Activated CD8-positive, alpha-beta memory T cell treated with anti-CD3 and anti-CD28 coated beads, Interleukin-2, amount 10 ng/mL, durations not matched to agents 7 days and 5 days (primary cell): ENCODE data around the gene ITSN1. TPM values are rescaled to one million over a fixed set of nuclear protein-coding genes. Genes with fewer than 3 reads are reported as not detected.
"Not testable (repeated sequence)": the region's sequence is repeated elsewhere in the genome, so short reads cannot be mapped to it uniquely, and the experiment has no call there.

Experiments
- ATAC-seq: fragments of 150-1000 bp; cut with Tn5 transposase; one replicate; pipeline ENCODE4 v1.10.0; 2021; ENCODE audit warnings: moderate library complexity
- CTCF ChIA-PET: fragments of 350-600 bp; sonication (Branson Sonifier 250); formaldehyde crosslinking; loops from one replicate; lab custom pipeline; 2021; ENCODE audit warnings: antibody characterized with exemption; lab: Charles Lee
- DNase-seq: peaks from one replicate; pipeline ENCODE4 v3.0.0-alpha.2; 2020
- H3K27ac Mint-ChIP-seq: one replicate; pipeline ENCODE4 v1.8.0; 2021; ENCODE audit warnings: mild to moderate bottlenecking, mixed read lengths
- H3K27me3 Mint-ChIP-seq: one replicate; pipeline ENCODE4 v1.8.0; 2021; ENCODE audit warnings: mixed read lengths
- H3K36me3 Mint-ChIP-seq: one replicate; pipeline ENCODE4 v1.8.0; 2021; ENCODE audit warnings: mild to moderate bottlenecking, mixed read lengths
- H3K4me1 Mint-ChIP-seq: one replicate; pipeline ENCODE4 v1.8.0; 2021; ENCODE audit warnings: mixed read lengths
- H3K4me3 Mint-ChIP-seq: one replicate; pipeline ENCODE4 v1.8.0; 2021; ENCODE audit warnings: mild to moderate bottlenecking, moderate library complexity, mixed read lengths
- H3K9me3 Mint-ChIP-seq: one replicate; pipeline ENCODE4 v1.8.0; 2022; ENCODE audit warnings: low read depth, mixed read lengths
- total RNA-seq, 2 experiments: library from RNA; stranded (reverse); gene quantifications; one replicate each; pipeline ENCODE4 v1.2.3, GENCODE V29; 2021

The ITSN1 gene
- total RNA-seq, 2 experiments from 2014 or later: 2.0 to 3.9 TPM

- no peak for DNase-seq
Observed at GRCh38 chr21:33858667-33859372, 216.5 kb downstream of the ITSN1 start.

DNA sequence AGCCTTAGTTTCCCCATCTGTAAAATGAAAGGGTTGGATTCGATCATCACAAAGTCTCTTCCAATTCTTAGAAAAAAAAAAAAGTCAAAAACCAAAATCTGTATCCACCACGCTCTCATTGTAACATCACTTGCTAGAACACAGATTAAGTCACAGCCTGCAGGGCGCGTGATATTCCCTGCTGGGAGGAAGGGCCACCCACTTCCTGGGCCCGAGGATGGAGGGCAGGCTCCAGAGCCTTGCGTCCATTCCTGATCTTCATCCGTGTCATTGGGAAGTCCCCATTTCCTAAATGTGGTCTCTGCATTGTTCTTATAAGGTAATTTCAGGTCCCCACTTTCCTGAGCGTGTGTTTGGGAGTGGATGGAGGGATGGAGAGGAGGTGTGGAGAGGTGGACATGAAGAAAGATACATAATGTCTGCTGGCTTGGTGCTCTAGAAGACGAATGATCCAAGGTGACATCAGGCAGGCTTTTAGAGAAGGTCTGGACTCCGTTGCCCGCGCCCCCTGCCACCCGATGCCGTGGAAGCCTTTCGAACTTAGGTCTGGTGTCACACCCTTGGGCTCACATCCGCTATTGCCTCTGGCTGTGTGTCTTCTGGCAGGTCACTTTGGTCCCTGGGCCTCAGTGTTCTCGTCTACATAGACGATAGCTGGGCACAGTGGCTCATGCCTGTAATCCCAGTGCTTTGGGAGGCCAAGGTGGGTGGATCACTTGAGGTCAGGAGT, 217.2 kb downstream of the ITSN1 start:
- H3K4me3 Mint-ChIP-seq: no peak overlapping the region
- H3K9me3 Mint-ChIP-seq: no peaks in the 10 kb centered on the region
- peaks cover 4% of the 10 kb centered on the region for H3K27me3 Mint-ChIP-seq

More at GRCh38 chr21:33858667-33859372, 216.5 kb downstream of the ITSN1 start:
- Mint-ChIP-seq H3K27ac (no peak overlapping the region), H3K9me3 (no peaks in the 10 kb centered on the region), H3K27me3 (peaks cover 4% of the 10 kb centered on the region), H3K36me3 (no peaks in the 10 kb centered on the region), H3K4me1 (no peaks in the 10 kb centered on the region), H3K4me3 (no peak overlapping the region)
- CTCF ChIA-PET: no interaction called here
- no peak for ATAC-seq

DNA sequence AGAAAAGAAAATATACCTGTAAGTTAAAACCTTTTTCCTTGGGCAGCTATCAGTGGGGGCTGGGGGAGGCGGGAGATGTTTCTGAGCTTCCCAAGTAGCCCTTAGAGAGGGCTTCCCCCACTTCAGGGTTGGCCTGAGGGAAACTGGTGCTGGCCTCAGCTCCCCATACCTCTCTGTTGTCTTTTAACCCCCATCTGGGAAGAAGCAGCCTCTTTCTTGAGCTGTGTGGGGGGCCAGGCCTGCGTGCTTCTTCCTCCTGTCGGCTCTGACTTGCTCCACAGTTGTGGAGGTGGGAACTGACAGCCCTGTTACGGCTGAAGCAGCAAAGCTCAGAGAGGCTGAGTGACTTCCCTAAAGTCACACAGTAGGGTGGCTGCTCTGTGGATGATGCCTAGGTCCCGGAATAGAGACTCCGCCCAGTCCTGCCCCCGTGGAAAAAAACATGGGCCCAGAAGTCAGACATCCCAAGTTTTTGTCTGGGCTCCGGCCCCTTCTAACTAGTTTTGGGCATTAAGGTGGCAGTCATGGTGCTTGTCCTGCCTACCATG, 218.1 kb downstream of the ITSN1 start:
- DNase-seq (no peak), ATAC-seq (no peak)
- no peaks in the 10 kb centered on the region for H3K36me3 Mint-ChIP-seq
- no peak overlapping the region for H3K27ac Mint-ChIP-seq
- no peaks in the 10 kb centered on the region for H3K9me3 Mint-ChIP-seq
- H3K4me1 Mint-ChIP-seq: no peaks in the 10 kb centered on the region
- H3K4me3 Mint-ChIP-seq: no peak overlapping the region
- H3K27me3 Mint-ChIP-seq: peaks cover 5% of the 10 kb centered on the region
- CTCF ChIA-PET: interaction anchor here (0.6 kb wide), 1 partner anchor 12 kb away, joined by 3 read pairs; no protein-coding TSS in a partner anchor

More for the DNA sequence above, 217.2 kb downstream of the ITSN1 start:
- no peak for ATAC-seq
- Mint-ChIP-seq H3K4me1 (no peaks in the 10 kb centered on the region), H3K27ac (no peak overlapping the region), H3K36me3 (no peaks in the 10 kb centered on the region)
- DNase-seq: no peak
- CTCF ChIA-PET: interaction anchor here (0.6 kb wide), 1 partner anchor 13 kb away, joined by 3 read pairs; no protein-coding TSS in a partner anchor

DNA sequence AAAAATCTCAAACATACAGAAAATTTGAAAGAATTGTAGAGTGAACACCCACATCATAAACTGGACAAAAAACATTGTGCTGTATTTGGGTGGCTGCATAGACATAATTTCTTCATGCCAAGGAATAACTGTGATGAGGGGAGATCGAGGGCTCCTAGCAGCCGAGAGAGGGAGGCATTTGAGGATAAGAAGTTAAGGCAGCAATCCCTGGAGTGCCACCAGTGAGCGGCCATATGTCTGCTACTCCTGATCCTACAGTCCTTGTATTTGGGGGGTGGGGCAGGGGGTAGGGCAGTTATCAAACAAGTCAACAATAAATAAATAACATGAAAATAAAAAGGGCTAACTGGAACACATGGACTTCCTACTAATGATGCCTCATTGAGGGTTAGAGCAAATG, 218.8 kb downstream of the ITSN1 start:
- Mint-ChIP-seq H3K9me3 (no peaks in the 10 kb centered on the region), H3K4me1 (no peaks in the 10 kb centered on the region), H3K27ac (no peak overlapping the region), H3K36me3 (no peaks in the 10 kb centered on the region), H3K27me3 (peaks cover 5% of the 10 kb centered on the region), H3K4me3 (no peak overlapping the region)
- ATAC-seq (no peak), DNase-seq (no peak)
- CTCF ChIA-PET: no interaction called here

DNA sequence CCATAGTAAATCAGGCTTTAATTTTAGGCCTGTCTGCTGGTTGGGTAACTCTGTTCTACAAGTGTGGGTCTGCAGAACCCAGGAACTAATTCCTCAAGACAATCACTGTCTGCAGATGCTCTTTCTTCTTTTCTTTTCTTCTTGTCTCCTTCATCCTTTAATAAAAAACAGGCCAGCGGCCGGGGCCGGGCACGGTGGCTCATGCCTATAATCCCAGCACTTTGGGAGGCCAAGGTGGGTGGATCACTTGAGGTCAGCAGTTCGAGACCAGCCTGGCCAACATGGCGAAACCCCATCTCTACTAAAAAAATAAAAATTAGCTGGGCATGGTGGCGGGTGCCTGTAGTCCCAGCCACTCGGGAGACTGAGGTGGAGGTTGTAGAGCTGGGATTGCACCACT, 220.9 kb downstream of the ITSN1 start:
- CTCF ChIA-PET, ATAC-seq, DNase-seq, H3K36me3 Mint-ChIP-seq, H3K9me3 Mint-ChIP-seq, H3K4me1 Mint-ChIP-seq, H3K4me3 Mint-ChIP-seq, H3K27ac Mint-ChIP-seq: not testable (repeated sequence)
- H3K27me3 Mint-ChIP-seq: peaks cover 12% of the 10 kb centered on the region

- H3K27ac Mint-ChIP-seq: no peak overlapping the region
- peaks cover 2% of the 10 kb centered on the region for H3K4me1 Mint-ChIP-seq
- H3K9me3 Mint-ChIP-seq: no peaks in the 10 kb centered on the region
- CTCF ChIA-PET: no interaction called here
- H3K27me3 Mint-ChIP-seq: peaks cover 12% of the 10 kb centered on the region
- DNase-seq (no peak), ATAC-seq (no peak)
- no peak overlapping the region for H3K4me3 Mint-ChIP-seq
- no peaks in the 10 kb centered on the region for H3K36me3 Mint-ChIP-seq
Observed at GRCh38 chr21:33864150-33864549, 221.8 kb downstream of the ITSN1 start.

DNA sequence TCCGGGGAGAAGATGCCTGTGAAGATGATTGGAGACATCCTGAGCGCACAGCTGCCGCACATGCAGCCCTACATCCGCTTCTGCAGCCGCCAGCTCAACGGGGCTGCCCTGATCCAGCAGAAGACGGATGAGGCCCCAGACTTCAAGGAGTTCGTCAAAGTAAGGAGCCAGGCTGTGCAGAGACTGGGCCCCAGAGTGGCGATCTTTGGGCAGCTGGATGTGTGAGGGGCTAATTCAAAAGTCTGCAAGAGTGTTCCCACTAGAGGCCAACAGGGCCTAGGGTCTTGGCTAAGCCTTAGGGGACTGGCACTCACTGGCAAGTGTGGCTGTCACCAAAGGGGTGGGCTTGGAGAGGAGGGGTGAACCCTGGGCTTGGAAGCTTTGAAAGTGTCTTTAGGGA, 222.9 kb downstream of the ITSN1 start:
- Mint-ChIP-seq H3K9me3 (no peaks in the 10 kb centered on the region), H3K36me3 (no peaks in the 10 kb centered on the region), H3K27me3 (peaks cover 16% of the 10 kb centered on the region), H3K4me3 (no peak overlapping the region), H3K27ac (no peak overlapping the region), H3K4me1 (peaks cover 2% of the 10 kb centered on the region)
- no peak for DNase-seq
- no peak for ATAC-seq
- CTCF ChIA-PET: no interaction called here

DNA sequence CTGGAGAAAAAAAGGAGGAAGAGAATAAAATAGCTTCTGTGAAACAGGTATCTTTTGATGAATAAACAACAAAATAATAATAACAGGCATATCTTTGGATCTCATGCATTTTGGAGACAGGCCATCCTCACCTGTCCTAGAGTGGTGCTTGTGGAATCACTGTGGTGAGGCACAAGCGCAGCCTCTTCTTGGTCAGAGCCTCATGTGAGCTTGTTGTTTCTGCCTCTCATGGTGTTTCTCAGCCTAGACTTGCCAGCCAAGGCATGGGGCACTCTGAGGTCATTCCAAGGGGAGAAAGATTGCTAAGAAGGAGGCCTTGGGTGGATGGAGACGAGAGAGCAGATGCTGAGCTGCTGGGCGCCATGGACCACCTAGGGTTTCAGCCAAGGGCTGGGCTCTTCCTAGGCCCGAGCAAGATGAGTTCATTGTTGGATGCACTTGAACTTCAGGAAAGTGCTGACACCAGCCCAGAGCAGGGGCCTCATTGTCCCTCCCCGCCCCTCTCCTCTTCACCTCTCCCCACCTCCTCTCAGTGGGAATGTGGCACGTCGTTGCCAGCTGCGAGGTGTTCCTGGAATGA, 223.8 kb downstream of the ITSN1 start:
- DNase-seq (no peak), ATAC-seq (no peak)
- H3K27me3 Mint-ChIP-seq: peaks cover 17% of the 10 kb centered on the region
- H3K4me1 Mint-ChIP-seq: peaks cover 2% of the 10 kb centered on the region
- no peak overlapping the region for H3K27ac Mint-ChIP-seq
- H3K4me3 Mint-ChIP-seq: no peak overlapping the region
- H3K36me3 Mint-ChIP-seq: no peaks in the 10 kb centered on the region
- no peaks in the 10 kb centered on the region for H3K9me3 Mint-ChIP-seq
- CTCF ChIA-PET: no interaction called here

DNA sequence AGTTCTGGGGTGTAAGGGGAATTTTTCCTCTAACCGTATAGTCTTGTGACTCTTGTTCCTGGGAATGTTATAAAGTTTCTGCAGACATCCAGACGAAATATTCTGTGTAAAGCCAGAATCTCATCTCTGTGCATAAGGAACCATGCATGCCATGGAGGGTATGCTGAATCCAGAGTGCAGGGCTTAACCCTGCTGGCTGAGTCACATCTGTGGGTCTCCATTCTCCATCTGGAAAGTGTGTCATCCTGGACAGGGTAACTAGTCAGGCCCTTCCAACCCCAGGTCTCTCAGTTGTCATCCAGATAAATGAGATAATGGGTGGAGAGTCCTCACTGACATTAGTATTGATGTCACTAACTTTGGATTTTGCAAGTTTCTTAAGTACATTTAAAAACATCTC, 224.5 kb downstream of the ITSN1 start:
- H3K36me3 Mint-ChIP-seq: no peaks in the 10 kb centered on the region
- H3K9me3 Mint-ChIP-seq: no peaks in the 10 kb centered on the region
- no peak overlapping the region for H3K27ac Mint-ChIP-seq
- no peak overlapping the region for H3K4me3 Mint-ChIP-seq
- CTCF ChIA-PET: no interaction called here
- peaks cover 17% of the 10 kb centered on the region for H3K27me3 Mint-ChIP-seq
- DNase-seq (no peak), ATAC-seq (no peak)
- peaks cover 2% of the 10 kb centered on the region for H3K4me1 Mint-ChIP-seq

- peak overlapping the region; percentile 20 for H3K4me3 Mint-ChIP-seq
- peaks cover 15% of the 10 kb centered on the region for H3K27me3 Mint-ChIP-seq
- H3K27ac Mint-ChIP-seq, H3K9me3 Mint-ChIP-seq, CTCF ChIA-PET, ATAC-seq, DNase-seq, H3K4me1 Mint-ChIP-seq, H3K36me3 Mint-ChIP-seq: not testable (repeated sequence)
Observed at GRCh38 chr21:33867868-33868267, 225.6 kb downstream of the ITSN1 start.

- Mint-ChIP-seq H3K27me3 (peaks cover 15% of the 10 kb centered on the region), H3K36me3 (no peaks in the 10 kb centered on the region), H3K4me1 (peaks cover 2% of the 10 kb centered on the region), H3K27ac (no peak overlapping the region), H3K9me3 (no peaks in the 10 kb centered on the region), H3K4me3 (no peak overlapping the region)
- no peak for ATAC-seq
- CTCF ChIA-PET: no interaction called here
- DNase-seq: no peak
Observed at GRCh38 chr21:33869873-33870272, 227.6 kb downstream of the ITSN1 start.

GRCh38 chr21:33870768-33871167, 228.5 kb downstream of the ITSN1 start:
- Mint-ChIP-seq H3K27ac (no peak overlapping the region), H3K4me1 (peaks cover 2% of the 10 kb centered on the region), H3K9me3 (no peaks in the 10 kb centered on the region), H3K27me3 (peaks cover 13% of the 10 kb centered on the region), H3K36me3 (no peaks in the 10 kb centered on the region), H3K4me3 (no peak overlapping the region)
- ATAC-seq: no peak
- CTCF ChIA-PET: no interaction called here
- DNase-seq: no peak

DNA sequence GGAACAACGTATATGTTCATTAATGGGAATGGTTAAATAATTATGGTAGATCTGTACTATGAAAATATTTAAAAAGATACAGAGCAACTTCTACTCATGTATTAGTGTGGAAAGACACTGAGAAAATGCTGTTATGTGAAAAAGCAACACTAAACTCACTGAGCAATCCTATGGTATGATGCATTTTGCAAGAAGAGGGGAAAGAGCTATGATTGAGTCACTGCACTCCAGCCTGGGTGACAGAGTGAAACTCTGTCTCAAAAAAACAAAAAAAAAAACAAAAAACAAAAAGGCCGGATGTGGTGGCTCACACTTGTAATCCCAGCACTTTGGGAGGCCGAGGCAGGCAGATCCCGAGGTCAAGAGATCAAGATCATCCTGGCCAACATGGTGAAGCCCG, 228.9 kb downstream of the ITSN1 start:
- ATAC-seq: no peak

More for the DNA sequence above, 228.9 kb downstream of the ITSN1 start:
- no peak overlapping the region for H3K27ac Mint-ChIP-seq
- DNase-seq: no peak
- peaks cover 13% of the 10 kb centered on the region for H3K27me3 Mint-ChIP-seq
- H3K4me1 Mint-ChIP-seq: peaks cover 2% of the 10 kb centered on the region
- no peak overlapping the region for H3K4me3 Mint-ChIP-seq
- no peaks in the 10 kb centered on the region for H3K9me3 Mint-ChIP-seq
- CTCF ChIA-PET: no interaction called here
- no peaks in the 10 kb centered on the region for H3K36me3 Mint-ChIP-seq
